CD1c-positive myeloid dendritic cell (primary cell): ENCODE measurements around the gene TAGLN.

Experiments
- DNase-seq: peaks from one replicate; pipeline ENCODE4 v3.0.0-alpha.2; 2016; ENCODE audit errors: extremely low spot score

The TAGLN gene

GRCh38 chr11:117199053-117199915 lies at the start of gene TAGLN:
Gene TAGLN (plus strand): TSS chr11:117199370. CDS start chr11:117203014, 3,644 bp downstream.
- no peak for DNase-seq

- no peak for DNase-seq
These were observed 47.1 kb upstream of the TAGLN start for GRCh38 chr11:117152066-117152465.

- no peak for DNase-seq
These were observed 44.7 kb upstream of the TAGLN start for GRCh38 chr11:117154468-117154867.

- no peak for DNase-seq
These were observed 41.7 kb upstream of the TAGLN start for GRCh38 chr11:117157507-117157906.

- no peak for DNase-seq
These were observed 39.3 kb upstream of the TAGLN start for GRCh38 chr11:117159892-117160291.

- DNase-seq = no peak
These were observed 38.3 kb upstream of the TAGLN start for GRCh38 chr11:117160826-117161225.

- DNase-seq = no peak
These were observed 32.7 kb upstream of the TAGLN start for GRCh38 chr11:117166491-117166890.

- no peak for DNase-seq
These were observed 29.4 kb upstream of the TAGLN start for GRCh38 chr11:117169736-117170135.

GRCh38 chr11:117170210-117170609 lies 29.0 kb upstream of the TAGLN start:
- DNase-seq = no peak

- DNase-seq = no peak
These were observed 28.2 kb upstream of the TAGLN start for GRCh38 chr11:117171007-117171403.

- peak; percentile 83 for DNase-seq
These were observed 27.6 kb upstream of the TAGLN start for GRCh38 chr11:117171404-117172061.

GRCh38 chr11:117172724-117173421 lies 26.3 kb upstream of the TAGLN start:
- peak; percentile 77 for DNase-seq

- no peak for DNase-seq
These were observed 24.1 kb upstream of the TAGLN start for GRCh38 chr11:117175104-117175503.

- no peak for DNase-seq
These were observed 23.4 kb upstream of the TAGLN start for GRCh38 chr11:117175781-117176180.

GRCh38 chr11:117176186-117176585 lies 23.0 kb upstream of the TAGLN start:
- no peak for DNase-seq

- no peak for DNase-seq
These were observed 21.5 kb upstream of the TAGLN start for GRCh38 chr11:117177534-117178209.

GRCh38 chr11:117178210-117179034 lies 20.7 kb upstream of the TAGLN start, which contains the start of gene SIDT2:
Gene SIDT2 (plus strand): TSS chr11:117178743. CDS start chr11:117179264, 521 bp downstream.
- DNase-seq = peak; percentile 92

GRCh38 chr11:117179048-117179999 lies 19.8 kb upstream of the TAGLN start:
- DNase-seq = peak; percentile 30

GRCh38 chr11:117180020-117180419 lies 19.1 kb upstream of the TAGLN start:
- DNase-seq = peak; percentile 69
